C4-2B (cell line): Measurements from ENCODE around the gene EPN2.

ENCODE experiments used
- H3K27ac ChIP-seq: fragments of 450-650 bp; 2 replicates; pipeline ENCODE4 v1.5.1; 2017
- CTCF ChIP-seq: fragments of 450-650 bp; conservative IDR thresholded peaks from 2 replicates; pipeline ENCODE4 v1.5.1; 2017; ENCODE audit warnings: mild to moderate bottlenecking
- ZFX ChIP-seq: fragments of 450-650 bp; IDR thresholded peaks from 2 replicates; pipeline ENCODE4 v1.6.1; 2017

EPN2 gene

GRCh38 chr17:19299214-19299747 lies 62.1 kb downstream of the EPN2 start:
- H3K27ac ChIP-seq: no peak overlapping the region
- TF ChIP-seq CTCF (no peak), ZFX (no peak)

GRCh38 chr17:19299866-19300265 lies 62.7 kb downstream of the EPN2 start:
- H3K27ac ChIP-seq: no peak overlapping the region
- TF ChIP-seq ZFX (no peak), CTCF (no peak)

- TF ChIP-seq CTCF: no peak
- TF ChIP-seq ZFX: no peak
- H3K27ac ChIP-seq: no peak overlapping the region
Measured at GRCh38 chr17:19301274-19301951, 64.2 kb downstream of the EPN2 start.

- H3K27ac ChIP-seq: no peak overlapping the region
Measured at GRCh38 chr17:19301973-19302372, 64.8 kb downstream of the EPN2 start.

GRCh38 chr17:19302791-19303331 lies 65.7 kb downstream of the EPN2 start:
- no peak overlapping the region for H3K27ac ChIP-seq
- TF ChIP-seq ZFX (no peak), CTCF (no peak)

More at GRCh38 chr17:19301973-19302372, 64.8 kb downstream of the EPN2 start:
- no peak for TF ChIP-seq CTCF
- no peak for TF ChIP-seq ZFX

- TF ChIP-seq ZFX (no peak), CTCF (no peak)
- 0 out of 2 replicates have a peak overlapping the region, but pooled peaks have one; percentile 0 for H3K27ac ChIP-seq
Measured at GRCh38 chr17:19303367-19303776, 66.2 kb downstream of the EPN2 start.

- peak overlapping the region; percentile 14; the same call in 1 of the 2 replicates for H3K27ac ChIP-seq
- TF ChIP-seq ZFX (no peak), CTCF (no peak)
Measured at GRCh38 chr17:19304209-19304608, 67.0 kb downstream of the EPN2 start.
